ENCODE data around the gene LRRC8E.

LRRC8E gene

DNA sequence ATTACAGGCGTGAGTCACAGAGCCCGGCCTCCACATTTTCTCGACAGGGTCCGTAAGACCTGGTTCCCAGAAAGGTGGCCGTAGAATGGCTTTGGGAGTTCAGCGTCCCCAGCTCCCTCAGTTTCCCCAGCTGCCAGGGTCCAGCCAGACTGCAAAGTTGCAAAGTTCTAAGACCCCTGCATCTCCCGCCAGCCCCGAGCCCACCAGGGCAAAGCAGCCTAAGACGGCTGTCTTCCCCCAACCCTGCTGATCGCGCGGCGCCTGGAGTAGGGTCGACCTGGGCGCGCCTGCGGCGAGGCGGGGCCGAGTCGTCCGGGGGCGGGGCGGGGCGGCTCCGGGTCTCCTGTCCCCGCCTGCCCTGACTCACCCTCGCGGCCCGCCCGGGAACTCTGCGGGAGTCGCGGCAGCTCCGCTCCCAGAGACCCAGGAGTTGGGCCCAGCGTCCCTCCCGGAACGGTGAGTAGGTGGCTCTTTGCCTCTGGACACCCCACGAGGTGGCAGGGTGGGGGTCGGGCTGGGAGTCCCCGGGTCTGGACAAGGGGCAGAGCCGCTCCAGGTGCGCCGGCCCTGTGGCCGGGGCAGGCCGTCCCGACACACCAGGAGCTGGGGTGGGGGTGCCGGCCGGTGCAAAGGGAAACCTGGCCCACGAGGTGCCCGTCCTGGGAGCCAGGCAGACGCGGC is at the start of gene LRRC8E:
Gene LRRC8E, plus strand, starts transcription at position 366 of the 681 bp plus-strand sequence. CDS start 7,094 bp downstream, outside the sequence.
- no peak for DNase-seq (ENCODE audit: extremely low read depth, low read depth)
- TF ChIP-seq, protein P1, sequence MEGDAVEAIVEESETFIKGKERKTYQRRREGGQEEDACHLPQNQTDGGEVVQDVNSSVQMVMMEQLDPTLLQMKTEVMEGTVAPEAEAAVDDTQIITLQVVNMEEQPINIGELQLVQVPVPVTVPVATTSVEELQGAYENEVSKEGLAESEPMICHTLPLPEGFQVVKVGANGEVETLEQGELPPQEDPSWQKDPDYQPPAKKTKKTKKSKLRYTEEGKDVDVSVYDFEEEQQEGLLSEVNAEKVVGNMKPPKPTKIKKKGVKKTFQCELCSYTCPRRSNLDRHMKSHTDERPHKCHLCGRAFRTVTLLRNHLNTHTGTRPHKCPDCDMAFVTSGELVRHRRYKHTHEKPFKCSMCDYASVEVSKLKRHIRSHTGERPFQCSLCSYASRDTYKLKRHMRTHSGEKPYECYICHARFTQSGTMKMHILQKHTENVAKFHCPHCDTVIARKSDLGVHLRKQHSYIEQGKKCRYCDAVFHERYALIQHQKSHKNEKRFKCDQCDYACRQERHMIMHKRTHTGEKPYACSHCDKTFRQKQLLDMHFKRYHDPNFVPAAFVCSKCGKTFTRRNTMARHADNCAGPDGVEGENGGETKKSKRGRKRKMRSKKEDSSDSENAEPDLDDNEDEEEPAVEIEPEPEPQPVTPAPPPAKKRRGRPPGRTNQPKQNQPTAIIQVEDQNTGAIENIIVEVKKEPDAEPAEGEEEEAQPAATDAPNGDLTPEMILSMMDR (IDR thresholded peaks at IDR 0.05; ENCODE audit: low read depth, low read length): no peak

DNA sequence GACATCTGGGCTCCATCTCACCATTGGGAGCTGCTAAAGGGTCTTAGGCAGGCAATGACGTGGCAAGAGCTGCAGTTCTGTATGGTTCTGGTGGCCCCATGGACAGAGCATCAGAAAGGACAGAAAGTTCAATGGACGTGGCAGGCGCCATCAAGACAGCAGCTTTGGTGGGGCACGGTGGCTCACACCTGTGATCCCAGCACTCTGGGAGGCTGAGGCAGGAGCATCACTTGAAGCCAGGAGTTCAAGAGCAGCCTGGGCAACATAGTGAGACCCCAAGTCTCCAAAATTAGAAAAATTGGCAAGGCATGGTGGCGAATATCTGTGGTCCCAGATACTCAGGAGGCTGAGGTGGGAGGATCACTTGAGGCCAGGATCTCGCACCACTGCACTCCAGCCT is 48.8 kb upstream of the LRRC8E start:
- TF ChIP-seq, protein P1 (IDR thresholded peaks at IDR 0.05; ENCODE audit: low read depth, low read length): no peak
- no peak for DNase-seq (ENCODE audit: extremely low read depth, low read depth)

DNA sequence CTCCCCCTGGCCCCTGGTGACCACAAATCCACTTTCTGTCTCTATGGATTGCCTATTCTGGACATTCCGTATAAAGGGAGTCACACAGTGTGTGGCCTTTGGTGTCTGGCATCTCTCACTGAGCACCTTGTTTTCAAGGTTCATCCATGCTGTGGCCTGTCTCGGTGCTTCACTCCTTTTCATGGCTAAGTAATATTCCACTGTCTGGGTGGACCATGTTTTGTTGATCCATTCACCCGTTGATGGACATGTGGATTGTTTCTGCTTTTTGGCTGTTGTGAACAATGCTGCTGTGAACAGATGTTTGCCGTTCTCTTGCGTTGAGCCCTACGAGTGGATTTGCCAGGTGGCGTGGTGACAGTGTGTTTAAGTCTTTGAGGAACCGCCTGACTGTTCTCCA is 47.7 kb upstream of the LRRC8E start:
- TF ChIP-seq, protein P1 (IDR thresholded peaks at IDR 0.05; ENCODE audit: low read depth, low read length): no peak
- DNase-seq (ENCODE audit: extremely low read depth, low read depth): no peak

DNA sequence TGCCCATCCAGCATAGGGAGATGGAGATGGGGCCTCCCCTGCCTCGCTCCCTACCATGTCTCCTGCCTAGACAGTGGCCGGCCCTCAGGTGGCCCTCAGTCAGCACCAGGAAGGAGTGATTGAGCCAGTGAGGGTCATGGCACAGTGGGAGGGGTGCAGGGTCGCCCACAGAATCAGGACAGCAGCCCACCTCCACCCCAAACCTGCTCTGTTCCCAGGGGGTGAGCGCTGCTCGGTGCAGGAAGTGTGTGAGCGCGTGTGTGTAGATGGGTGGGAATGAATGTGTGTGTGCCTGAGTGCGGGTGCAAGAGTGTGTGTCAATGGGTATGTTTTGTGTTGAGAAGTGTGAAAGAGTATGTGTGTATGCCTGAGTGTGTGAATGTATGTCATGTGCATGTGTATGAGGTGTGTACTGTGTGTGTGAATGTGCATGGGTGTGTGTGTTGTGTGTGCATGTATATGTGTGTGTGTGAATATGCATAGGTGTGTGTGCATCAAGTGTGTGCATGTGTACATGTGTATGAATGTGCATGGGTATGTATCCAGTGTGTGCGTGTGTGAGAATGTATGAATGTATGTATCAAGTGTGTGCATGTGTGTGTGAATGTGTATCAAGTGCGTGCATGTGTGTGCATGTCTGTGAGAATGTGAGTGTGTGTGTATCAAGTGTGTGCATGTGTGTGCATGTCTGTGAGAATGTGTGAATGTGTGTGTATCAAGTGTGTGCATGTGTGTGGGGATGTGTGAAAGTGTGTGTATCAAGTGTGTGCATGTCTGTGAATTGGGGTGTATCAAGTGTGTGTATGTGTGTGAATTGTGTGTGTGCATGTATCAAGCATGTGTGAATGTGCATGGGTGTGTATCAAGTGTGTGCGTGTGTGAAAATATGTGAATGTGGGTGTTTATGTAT is 46.3 kb upstream of the LRRC8E start:
- TF ChIP-seq, protein P1 (IDR thresholded peaks at IDR 0.05; ENCODE audit: low read depth, low read length): no peak
- DNase-seq (ENCODE audit: extremely low read depth, low read depth): no peak

DNA sequence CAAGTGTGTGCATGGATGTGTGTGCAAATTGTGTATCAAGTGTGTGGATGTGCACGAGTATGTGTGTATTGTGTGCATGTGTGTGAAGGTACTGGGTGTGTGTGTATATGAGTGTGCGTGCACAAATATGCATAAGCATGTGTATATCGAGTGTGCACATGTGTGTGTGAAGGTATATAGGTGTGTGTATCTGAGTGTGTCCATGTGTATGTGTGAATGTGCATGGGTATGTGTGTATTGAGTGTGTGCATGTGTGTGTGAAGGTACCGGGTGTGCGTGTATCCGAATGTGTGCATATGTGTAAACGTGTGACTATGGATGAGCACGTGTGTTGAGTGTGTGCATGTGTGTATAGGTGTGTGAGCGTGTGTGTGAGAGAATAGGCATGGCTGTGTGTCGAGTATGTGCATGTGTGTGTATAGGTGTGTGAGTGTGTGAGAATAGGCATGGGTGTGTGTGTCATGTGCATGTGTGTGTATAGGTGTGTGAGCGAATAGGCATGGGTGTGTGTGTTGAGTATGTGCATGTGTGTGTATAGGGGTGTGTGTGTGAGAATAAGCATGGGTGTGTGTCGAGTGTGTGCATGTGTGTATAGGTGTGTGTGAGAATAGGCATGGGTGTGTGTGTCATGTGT is 45.5 kb upstream of the LRRC8E start:
- DNase-seq (ENCODE audit: extremely low read depth, low read depth): no peak
- TF ChIP-seq, protein P1 (IDR thresholded peaks at IDR 0.05; ENCODE audit: low read depth, low read length): no peak

DNA sequence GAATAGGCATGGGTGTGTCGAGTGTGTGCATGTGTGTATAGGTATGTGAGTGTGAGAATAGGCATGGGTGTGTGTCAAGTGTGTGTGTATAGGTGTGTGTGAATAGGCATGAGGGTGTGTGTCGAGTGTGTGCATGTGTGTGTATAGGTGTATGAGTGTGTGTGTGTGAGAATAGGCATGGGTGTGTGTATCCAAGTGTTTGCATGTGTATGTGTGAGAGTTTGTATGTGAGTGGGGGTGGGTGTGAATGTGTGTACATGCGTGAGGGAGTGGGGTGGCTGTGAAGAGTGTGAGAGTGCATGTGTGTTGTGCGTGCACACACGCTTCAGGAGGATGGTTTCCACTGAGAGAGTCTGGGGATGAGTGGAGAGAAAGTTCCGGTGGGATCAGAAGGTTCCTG is 44.8 kb upstream of the LRRC8E start:
- TF ChIP-seq, protein P1 (IDR thresholded peaks at IDR 0.05; ENCODE audit: low read depth, low read length): no peak
- no peak for DNase-seq (ENCODE audit: extremely low read depth, low read depth)

All from AG09319 (cell line).